Thymus (tissue), 11 donors: ENCODE data around the gene NDUFAF2. TPM values are rescaled to one million over a fixed set of nuclear protein-coding genes. Genes with fewer than 3 reads are reported as not detected.

Experiments used
- DNase-seq, 9 donors: peaks; one replicate each; pipeline ENCODE4 v3.0.0-alpha.2; 2013; ENCODE audit warnings: low spot score in 9 of 9, low read depth in 6 of 9, missing footprints in 1 of 9
- H3K27ac ChIP-seq, 2 donors: one replicate each; pipeline ENCODE4 v1.5.1; 2013; ENCODE audit warnings: control low read depth in 1 of 2, low read depth in 1 of 2, low read length in 1 of 2, mild to moderate bottlenecking in 1 of 2, moderate library complexity in 1 of 2
- H3K27me3 ChIP-seq, 2 donors: one replicate each; pipeline ENCODE4 v1.5.1; 2013; ENCODE audit warnings: low read length in 1 of 2; ENCODE audit not compliant: control insufficient read depth in 2 of 2, insufficient read depth in 1 of 2
- H3K36me3 ChIP-seq, 2 donors: one replicate each; pipeline ENCODE4 v1.5.1; 2013; ENCODE audit warnings: low read length in 1 of 2, mild to moderate bottlenecking in 1 of 2, moderate library complexity in 1 of 2; ENCODE audit not compliant: control insufficient read depth in 2 of 2, insufficient read depth in 2 of 2
- H3K4me1 ChIP-seq, 2 donors: one replicate each; pipeline ENCODE4 v1.5.1; 2013; ENCODE audit warnings: low read length in 2 of 2; ENCODE audit not compliant: control insufficient read depth in 2 of 2, insufficient read depth in 2 of 2
- H3K4me3 ChIP-seq, 2 donors: one replicate each; pipeline ENCODE4 v1.5.1; 2013; ENCODE audit warnings: low read length in 2 of 2, control low read depth in 1 of 2, mild to moderate bottlenecking in 1 of 2
- H3K9me3 ChIP-seq, 2 donors: one replicate each; pipeline ENCODE4 v1.5.1; 2013; ENCODE audit warnings: low read length in 1 of 2, mild to moderate bottlenecking in 1 of 2; ENCODE audit not compliant: control insufficient read depth in 2 of 2, insufficient read depth in 1 of 2
- WGBS: extraction: QIAGEN DNeasy Blood & Tissue Kit; methylation state at CpG from one replicate; pipeline ENCODE4 v1.1.7; 2013; 5-methylcytosine and 5-hydroxymethylcytosine counted together
- polyA plus RNA-seq: library from polyadenylated mRNA; stranded (reverse); fragments of 200-250 nt; gene quantifications from one replicate; pipeline ENCODE4 v1.2.3, GENCODE V29; 2013
- total RNA-seq: library from RNA; stranded (reverse); fragments of 120-200 nt; gene quantifications from one replicate; pipeline ENCODE4 v1.2.4, GENCODE V29; 2013
- donor health status: healthy.

Gene NDUFAF2
- total and polyA plus RNA-seq, 2 donors = 24.4 to 44.9 TPM

- H3K27me3 ChIP-seq = no peaks in the 10 kb centered on the region
- no peaks in the 10 kb centered on the region for H3K9me3 ChIP-seq
- no peaks in the 10 kb centered on the region for H3K4me1 ChIP-seq
- DNase-seq = no peak
- no peak overlapping the region for H3K4me3 ChIP-seq
- WGBS = 98% methylated on average over 1 of the region's 1 CpG
- H3K36me3 ChIP-seq = no peaks in the 10 kb centered on the region
- H3K27ac ChIP-seq = no peak overlapping the region
These were observed 105.3 kb downstream of the NDUFAF2 start for GRCh38 chr5:61050292-61050691.

DNA sequence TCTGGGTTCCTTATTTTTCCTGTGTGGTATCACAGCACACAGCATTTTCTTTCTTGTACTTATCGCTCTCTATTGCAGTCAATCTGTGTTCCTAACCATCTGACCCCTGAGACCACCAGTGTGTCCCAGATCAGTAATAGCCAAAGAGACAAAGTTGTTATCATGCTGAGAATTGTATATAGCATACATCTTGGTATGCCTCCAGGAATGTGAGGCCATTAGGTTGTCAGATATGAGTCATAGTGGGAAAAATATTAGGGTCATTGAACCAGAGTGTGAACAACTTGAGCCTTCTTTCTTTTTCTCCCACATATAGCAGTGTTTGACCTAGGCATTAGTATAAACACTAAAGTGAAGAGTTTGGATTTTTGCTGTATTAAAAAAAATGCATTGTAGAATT is 106.3 kb downstream of the NDUFAF2 start:
- 96% methylated on average over 1 of the region's 1 CpG for WGBS
- H3K9me3 ChIP-seq = no peaks in the 10 kb centered on the region
- H3K4me1 ChIP-seq = no peaks in the 10 kb centered on the region
- DNase-seq = no peak
- no peak overlapping the region for H3K27ac ChIP-seq
- no peaks in the 10 kb centered on the region for H3K27me3 ChIP-seq
- no peak overlapping the region for H3K4me3 ChIP-seq
- H3K36me3 ChIP-seq = no peaks in the 10 kb centered on the region

DNA sequence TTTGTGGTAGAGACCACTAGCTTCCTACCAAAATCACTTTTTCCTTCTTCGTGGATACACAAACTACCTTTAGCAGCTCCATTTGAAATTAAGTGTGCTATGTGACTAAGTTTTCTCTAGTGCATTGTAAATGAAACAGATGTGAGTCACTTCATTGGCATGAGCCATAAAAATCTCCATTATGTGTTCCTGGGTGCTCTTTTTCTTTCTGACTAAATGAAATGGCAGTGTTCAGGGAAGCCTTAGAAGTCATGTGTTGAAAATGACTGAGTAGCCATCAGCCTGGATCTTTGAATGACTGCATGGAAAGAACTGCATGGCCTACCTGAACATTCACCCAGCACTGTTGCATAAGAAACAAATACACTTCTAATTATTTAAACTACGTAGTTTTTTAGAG is 107.9 kb downstream of the NDUFAF2 start:
- H3K9me3 ChIP-seq = no peaks in the 10 kb centered on the region
- H3K36me3 ChIP-seq = no peaks in the 10 kb centered on the region
- no peak overlapping the region for H3K27ac ChIP-seq
- DNase-seq = no peak
- WGBS = 97% methylated on average over 2 of the region's 2 CpGs
- H3K27me3 ChIP-seq = no peaks in the 10 kb centered on the region
- H3K4me3 ChIP-seq = no peak overlapping the region
- H3K4me1 ChIP-seq = no peaks in the 10 kb centered on the region

DNA sequence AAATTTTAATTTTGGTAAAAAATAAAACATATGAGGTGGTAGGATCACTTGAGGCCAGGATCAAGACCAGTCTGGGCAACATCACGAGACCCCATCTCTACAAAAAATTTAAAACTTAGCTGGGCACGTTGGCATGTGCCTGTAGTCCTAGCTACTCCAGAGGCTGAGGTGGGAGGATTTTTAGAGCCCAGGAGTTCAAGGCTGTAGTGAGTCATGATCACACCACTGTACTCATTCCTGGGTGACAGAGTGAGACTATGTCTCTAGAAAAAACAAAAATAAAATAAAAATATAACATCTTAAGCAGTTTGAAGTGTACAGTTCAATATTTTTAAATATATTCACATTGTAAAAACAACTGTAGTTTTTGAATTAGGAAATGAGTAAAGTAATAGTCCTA is 108.9 kb downstream of the NDUFAF2 start:
- H3K27ac ChIP-seq = no peak overlapping the region
- H3K4me1 ChIP-seq = no peaks in the 10 kb centered on the region
- H3K36me3 ChIP-seq = no peaks in the 10 kb centered on the region
- DNase-seq = no peak
- H3K27me3 ChIP-seq = no peaks in the 10 kb centered on the region
- 47% methylated on average over 2 of the region's 2 CpGs for WGBS
- H3K9me3 ChIP-seq = no peaks in the 10 kb centered on the region
- H3K4me3 ChIP-seq = no peak overlapping the region

DNA sequence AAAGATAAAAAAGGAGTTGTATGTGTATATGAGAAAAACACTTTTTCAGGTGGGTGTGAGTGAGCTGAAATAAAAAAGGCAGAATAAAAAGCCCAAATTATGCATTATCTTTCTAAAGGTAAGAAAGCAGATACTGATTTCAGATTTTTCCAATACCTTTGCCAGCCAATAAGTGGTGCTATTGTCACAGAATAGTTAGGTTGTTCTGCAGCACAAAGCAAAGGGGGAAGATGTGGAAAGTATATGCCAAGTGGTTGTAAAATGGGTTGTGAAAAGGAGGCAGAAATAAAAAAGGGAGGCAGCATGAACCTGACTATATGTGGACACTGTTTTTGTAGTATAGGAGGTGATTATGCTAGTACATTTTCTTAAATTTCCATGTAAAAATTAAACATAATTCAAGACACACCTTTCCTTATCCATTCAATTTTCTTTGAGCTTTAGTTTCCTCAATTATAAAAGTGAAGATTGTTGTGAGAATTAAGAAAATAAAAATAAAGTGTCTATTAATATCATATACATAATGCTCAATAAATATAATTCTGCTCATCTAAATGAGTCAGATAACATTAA is 110.5 kb downstream of the NDUFAF2 start:
- Histone ChIP-seq H3K9me3 (no peaks in the 10 kb centered on the region), H3K36me3 (no peaks in the 10 kb centered on the region), H3K27me3 (no peaks in the 10 kb centered on the region), H3K4me3 (no peak overlapping the region), H3K4me1 (no peaks in the 10 kb centered on the region), H3K27ac (no peak overlapping the region)
- DNase-seq = peak; percentile 2 to 57 (median 15)

DNA sequence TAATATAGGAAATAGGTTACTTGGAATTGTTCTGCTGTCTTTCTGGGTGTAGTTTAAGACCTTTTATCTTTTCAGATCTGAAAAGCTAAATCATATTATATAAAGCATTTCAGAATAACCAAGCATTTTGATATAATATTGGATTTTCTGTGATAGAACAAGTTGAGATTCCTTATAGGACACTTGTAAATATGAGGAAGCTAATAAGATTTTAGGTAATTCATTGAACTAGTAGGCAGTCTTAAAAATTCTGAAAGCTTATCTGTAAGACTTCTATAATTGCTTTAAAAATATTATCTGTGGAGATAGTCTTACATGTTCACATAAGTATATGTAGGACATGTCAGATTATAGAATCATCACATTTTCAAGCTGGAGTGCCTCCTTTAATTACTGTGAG is 114.5 kb downstream of the NDUFAF2 start:
- no peak for DNase-seq
- H3K27me3 ChIP-seq = no peaks in the 10 kb centered on the region
- H3K36me3 ChIP-seq = no peaks in the 10 kb centered on the region
- no peak overlapping the region for H3K4me3 ChIP-seq
- no peak overlapping the region for H3K27ac ChIP-seq
- no peaks in the 10 kb centered on the region for H3K9me3 ChIP-seq
- no peaks in the 10 kb centered on the region for H3K4me1 ChIP-seq

DNA sequence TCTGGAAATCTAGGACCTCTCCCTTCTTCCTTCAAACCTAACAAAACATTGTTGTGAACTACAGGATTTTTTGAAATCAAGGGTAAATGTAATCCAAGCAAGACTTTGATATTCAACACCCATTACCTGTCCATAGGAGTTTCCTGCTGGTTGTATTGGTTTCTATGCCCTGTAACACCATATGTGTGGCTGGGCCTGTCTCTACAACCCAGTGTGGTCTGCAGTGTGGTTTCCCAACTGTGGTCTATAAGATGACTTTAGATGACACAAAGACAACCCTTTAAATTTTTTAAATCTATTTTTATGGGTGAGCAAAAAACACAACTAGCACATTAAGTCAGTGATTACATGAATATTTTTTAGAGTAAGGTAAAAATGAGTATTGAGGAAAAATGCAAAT is 124.1 kb downstream of the NDUFAF2 start:
- no peak for DNase-seq
- Histone ChIP-seq H3K27ac (no peak overlapping the region), H3K9me3 (no peaks in the 10 kb centered on the region), H3K27me3 (no peaks in the 10 kb centered on the region), H3K4me1 (peaks cover 0 to 3% of the 10 kb centered on the region in 2 donors), H3K4me3 (no peak overlapping the region), H3K36me3 (no peaks in the 10 kb centered on the region)

DNA sequence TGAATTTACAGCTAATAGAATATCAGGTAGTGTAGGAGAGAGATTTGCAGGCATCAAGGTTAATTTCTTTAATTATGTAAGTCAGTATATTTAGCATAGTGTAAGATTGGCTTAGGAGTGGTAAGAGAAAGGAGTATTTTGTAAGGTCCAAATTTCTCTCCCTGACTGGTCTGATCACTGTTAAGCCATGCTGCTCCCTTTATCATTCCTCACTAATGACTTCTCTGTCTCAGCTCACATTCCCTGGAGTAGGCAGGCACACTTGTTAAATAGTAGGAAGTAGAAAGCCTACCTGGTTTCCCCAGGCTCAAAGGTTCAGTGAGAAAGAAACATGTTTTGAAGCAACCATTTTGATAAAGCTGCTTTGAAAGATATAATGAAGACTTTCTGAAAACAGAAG is 126.5 kb downstream of the NDUFAF2 start:
- no peak overlapping the region for H3K27ac ChIP-seq
- no peaks in the 10 kb centered on the region for H3K36me3 ChIP-seq
- DNase-seq = no peak
- no peaks in the 10 kb centered on the region for H3K9me3 ChIP-seq
- H3K4me3 ChIP-seq = no peak overlapping the region
- no peaks in the 10 kb centered on the region for H3K27me3 ChIP-seq
- H3K4me1 ChIP-seq = peaks cover 0 to 3% of the 10 kb centered on the region in 2 donors

- Histone ChIP-seq H3K4me1 (peaks cover 0 to 3% of the 10 kb centered on the region in 2 donors), H3K4me3 (no peak overlapping the region), H3K9me3 (no peaks in the 10 kb centered on the region), H3K36me3 (no peaks in the 10 kb centered on the region), H3K27me3 (no peaks in the 10 kb centered on the region), H3K27ac (no peak overlapping the region)
- no peak for DNase-seq
- WGBS = 86% methylated on average over 1 of the region's 1 CpG
These were observed 131.6 kb downstream of the NDUFAF2 start for GRCh38 chr5:61076626-61077025.

DNA sequence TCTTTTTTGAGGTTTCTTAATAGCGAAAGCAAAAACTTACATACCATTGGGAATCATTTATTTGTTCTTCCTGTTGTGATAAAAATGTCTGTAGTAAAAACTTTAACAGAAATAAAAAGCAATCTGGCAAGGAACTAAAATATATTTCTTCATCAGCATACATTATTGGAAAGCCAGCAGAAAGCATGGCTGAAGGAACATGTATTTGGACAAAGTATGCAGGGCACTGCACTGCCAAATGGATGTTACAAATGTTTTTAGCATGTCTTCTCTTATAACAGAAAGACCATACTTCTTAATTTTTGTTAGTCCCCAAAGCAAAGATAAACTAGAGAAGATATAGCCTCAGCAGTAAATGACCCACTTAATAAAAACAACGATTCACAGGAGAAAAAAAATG is 136.7 kb downstream of the NDUFAF2 start:
- no peaks in the 10 kb centered on the region for H3K9me3 ChIP-seq
- no peak for DNase-seq
- H3K4me3 ChIP-seq = no peak overlapping the region
- no peaks in the 10 kb centered on the region for H3K27me3 ChIP-seq
- WGBS = over 99% methylated on average over 2 of the region's 2 CpGs
- no peak overlapping the region for H3K27ac ChIP-seq
- no peaks in the 10 kb centered on the region for H3K4me1 ChIP-seq
- H3K36me3 ChIP-seq = no peaks in the 10 kb centered on the region
